Activated effector memory CD4-positive, alpha-beta T cell treated with anti-CD3 and anti-CD28 coated beads, Interleukin-2, amount 50 U/mL, for 16 hours (primary cell): Measurements from ENCODE around the gene TMOD4.

Experiments used
- DNase-seq: peaks from one replicate; pipeline ENCODE4 v3.0.0-alpha.2; 2020

TMOD4 gene

DNA sequence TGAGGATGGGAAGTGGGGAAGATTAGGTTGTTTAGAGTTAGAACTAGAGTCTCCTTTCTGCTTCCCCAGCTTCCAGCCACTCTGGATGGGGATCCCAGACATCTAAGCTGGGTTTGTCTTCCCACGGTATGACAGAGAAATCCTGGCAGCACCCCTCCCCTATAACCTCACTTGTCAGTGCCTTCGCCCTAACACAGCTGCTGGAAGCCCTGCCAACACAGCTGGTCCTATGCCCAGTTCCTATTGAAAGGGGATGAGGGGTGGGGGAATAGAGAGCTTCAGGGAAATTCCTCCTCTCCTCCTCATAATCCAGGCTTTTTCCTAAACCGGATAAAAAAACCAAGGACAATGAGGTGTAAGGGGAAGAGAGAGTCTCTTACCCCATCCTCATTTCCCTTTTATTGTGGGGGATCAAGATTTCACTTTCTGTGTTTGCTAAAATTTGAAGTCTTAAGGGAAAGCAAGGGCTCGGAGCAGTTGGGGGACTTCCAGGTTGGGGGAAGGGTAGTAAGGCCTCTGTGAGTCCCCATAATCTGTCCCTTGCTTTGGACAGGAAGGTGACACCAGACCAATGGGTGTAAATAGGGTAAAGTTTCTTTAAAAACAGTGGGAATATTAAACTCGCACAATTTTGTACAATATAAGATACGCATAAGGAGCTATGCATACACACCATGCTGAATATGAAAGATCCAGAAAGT is 590 bp downstream of the TMOD4 start:
- no peak for DNase-seq

GRCh38 chr1:151171190-151171589 is 4.6 kb downstream of the TMOD4 start:
- no peak for DNase-seq

DNA sequence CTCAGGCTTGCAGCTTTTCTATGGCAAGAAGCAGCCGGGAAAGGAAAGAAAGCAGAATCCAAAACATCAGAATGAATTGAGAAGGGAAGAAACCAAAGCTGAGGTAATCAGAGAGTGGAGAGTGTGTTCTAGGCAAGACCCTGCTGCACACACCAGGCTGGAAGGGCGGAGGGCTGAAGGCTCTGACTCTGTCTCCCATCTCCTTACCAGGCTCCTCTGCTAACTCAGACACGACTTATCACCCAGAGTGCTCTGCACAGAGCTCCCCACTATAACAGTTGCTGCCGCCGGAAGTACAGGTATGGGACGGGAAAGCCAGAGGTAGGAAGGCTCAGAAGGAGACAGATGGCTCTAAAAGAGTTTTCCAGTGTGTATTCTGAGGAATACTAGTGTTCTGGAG is 8.7 kb downstream of the TMOD4 start:
- DNase-seq = no peak

- DNase-seq = no peak
Measured at GRCh38 chr1:151166505-151166956, 9.2 kb downstream of the TMOD4 start.

GRCh38 chr1:151165738-151166504 is 9.9 kb downstream of the TMOD4 start, which contains the start of the genes LYSMD1 and SCNM1:
LYSMD1 (minus strand) TSS chr1:151165902; CDS start chr1:151165258, 644 bp downstream.
SCNM1 (plus strand) TSS chr1:151166144; CDS start chr1:151166153, 9 bp downstream.
- DNase-seq = peak; percentile 98

DNA sequence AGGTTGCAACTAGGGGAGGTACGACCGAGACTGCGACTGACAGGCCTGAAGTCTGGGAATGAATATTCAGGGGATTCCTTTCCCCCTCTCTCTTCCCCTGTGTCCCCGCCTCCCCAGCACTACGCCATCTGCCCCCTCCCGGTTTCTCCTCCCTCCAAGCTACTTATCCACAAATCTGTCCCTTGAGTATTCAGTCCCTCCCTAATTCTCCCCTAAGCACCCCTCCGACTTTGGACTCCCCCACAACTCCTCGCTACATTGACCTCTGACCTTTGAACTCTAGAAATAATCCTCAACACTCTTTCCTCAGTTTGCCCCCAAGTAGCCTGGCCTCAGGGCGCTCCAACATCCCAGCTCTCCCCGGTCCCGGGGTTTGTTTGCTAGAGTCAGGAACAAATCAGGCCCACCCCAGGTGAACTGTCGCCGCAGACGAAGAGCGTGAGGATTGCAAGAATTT is 10.5 kb downstream of the TMOD4 start:
- no peak for DNase-seq

DNA sequence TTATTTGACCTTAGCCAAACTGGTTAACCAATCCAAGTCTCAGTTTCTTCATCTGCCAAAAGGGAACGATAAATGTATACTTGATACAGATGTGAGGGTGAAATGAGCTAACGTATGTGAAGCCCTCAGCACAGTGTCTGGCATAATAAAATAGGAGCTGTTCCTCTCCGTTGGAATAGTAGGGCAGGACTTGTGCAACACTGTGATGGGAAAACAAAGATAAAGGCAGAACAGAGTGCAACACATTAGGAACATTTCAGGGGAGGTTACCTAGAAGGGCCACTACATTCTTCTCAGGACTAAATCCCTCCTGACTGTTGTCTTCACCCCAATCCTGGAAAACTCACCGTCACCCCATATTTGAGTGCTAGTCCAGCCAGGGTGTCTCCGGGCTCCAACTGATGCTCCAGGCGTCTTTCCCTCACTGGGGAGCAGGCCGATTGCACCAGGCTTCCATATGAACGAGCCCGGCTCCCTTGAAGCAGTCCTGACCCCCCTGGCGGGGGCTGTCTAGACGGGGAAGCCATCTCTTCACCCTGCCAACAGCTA is 11.0 kb downstream of the TMOD4 start:
- DNase-seq = no peak

DNA sequence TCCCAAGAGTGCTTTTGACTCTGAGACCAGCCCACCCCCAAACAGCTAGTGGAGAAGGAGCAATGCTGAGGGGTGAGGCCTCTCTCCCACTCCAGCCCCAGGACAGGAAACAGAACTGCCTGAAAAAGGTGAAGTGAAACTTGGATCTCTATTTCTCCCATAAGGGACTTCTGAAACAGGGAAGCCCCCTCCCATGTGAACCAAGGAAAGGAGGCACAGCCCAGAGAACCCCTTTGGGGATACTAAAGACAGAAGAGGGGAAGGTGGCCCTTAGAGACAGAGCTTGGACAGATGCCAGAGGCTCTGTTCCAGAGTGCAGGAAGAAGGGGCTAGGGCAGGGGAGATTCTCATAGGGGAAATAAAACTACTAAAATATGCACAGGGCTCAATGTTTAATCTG is 16.4 kb downstream of the TMOD4 start:
- no peak for DNase-seq

- no peak for DNase-seq
Measured at GRCh38 chr1:151158751-151159251, 17.0 kb downstream of the TMOD4 start.

- peak; percentile 71 for DNase-seq
Measured at GRCh38 chr1:151158326-151158725, 17.5 kb downstream of the TMOD4 start.

DNA sequence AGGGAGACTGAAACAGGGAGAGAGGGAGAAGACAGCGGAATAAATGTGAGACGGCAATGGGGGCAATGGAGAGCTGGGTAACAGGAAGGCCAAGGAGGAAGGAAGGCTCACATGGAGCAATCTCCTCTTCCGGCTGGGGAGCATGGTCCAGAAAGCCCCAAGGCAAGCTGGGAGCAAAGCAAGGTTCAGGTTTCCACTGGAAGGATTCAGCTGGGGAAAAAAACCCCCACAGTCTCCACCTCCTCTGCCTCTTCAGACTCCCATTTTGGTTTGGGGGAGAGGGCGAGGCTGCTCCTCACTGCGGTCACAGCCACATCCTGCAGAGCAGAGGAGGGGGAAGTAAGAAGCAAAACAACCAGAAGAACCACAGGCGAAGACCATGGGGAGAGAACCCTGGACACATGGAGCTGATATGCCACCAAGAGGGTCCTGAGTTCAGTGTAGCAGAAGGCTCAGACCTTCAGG is 18.7 kb downstream of the TMOD4 start:
- peak; percentile 85 for DNase-seq

DNA sequence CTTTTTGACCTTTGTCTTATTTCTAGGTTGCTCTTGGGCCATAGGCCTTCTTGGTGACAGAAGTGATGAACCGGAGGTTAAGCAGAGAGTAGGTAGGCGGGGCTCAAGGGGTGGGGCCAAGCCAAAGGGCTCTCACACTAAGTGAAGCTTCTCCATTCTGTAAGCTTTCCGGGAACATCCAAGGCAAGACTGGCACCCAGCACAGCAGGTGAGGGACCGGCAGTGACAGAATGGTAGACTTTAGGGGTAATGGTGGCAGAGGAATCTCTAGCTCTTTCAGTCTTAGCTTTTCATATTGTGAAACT is 19.3 kb downstream of the TMOD4 start, which contains the start of gene TNFAIP8L2:
TNFAIP8L2 (plus strand) TSS at position 135 of the 305 bp plus-strand sequence. CDS start 2,049 bp downstream, outside the sequence.
- peak; percentile 91 for DNase-seq

GRCh38 chr1:151147665-151148064 is 28.1 kb downstream of the TMOD4 start:
- no peak for DNase-seq

- DNase-seq = no peak
Measured at GRCh38 chr1:151147132-151147503, 28.7 kb downstream of the TMOD4 start.

DNA sequence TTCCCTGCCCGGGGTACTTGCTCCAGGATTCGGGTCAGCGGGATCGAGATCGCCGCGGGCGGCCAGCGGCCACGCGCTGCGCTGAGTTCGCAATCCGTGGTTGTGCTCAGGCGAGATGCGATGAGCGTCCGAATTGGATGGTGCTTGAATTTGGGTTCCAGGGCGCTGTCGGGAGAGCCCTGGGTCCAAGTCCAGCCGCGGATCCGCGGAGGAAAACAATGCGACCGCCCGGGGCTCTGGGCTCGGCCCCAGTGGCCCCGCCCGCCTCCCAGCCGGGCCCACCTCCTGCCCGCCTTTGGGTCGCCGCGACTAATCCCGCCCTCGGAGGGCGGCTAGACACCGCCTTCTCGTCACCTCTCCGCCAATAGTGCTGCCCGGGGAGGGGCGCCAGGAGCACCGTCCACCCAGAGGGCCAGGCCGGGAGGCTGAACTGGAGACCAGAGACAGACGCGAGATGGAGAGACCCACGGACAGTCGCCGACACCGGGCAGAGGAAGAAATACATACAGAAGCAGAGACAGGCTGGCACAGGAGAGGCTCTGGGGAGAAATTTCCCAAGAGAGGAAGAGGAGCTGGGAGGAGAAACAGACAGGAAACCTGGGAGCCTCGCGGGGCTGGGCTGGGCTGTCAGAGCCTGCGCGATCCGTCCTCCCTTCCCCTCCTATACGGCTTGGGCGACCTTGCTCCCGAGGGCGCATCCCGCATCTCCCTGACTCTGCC is 29.2 kb downstream of the TMOD4 start, which contains the start of gene SEMA6C:
SEMA6C (minus strand) TSS at position 220 of the 720 bp plus-strand sequence. CDS start 4,010 bp downstream, outside the sequence.
- peak; percentile 96 for DNase-seq

GRCh38 chr1:151146072-151146411 is 29.7 kb downstream of the TMOD4 start:
- no peak for DNase-seq

DNA sequence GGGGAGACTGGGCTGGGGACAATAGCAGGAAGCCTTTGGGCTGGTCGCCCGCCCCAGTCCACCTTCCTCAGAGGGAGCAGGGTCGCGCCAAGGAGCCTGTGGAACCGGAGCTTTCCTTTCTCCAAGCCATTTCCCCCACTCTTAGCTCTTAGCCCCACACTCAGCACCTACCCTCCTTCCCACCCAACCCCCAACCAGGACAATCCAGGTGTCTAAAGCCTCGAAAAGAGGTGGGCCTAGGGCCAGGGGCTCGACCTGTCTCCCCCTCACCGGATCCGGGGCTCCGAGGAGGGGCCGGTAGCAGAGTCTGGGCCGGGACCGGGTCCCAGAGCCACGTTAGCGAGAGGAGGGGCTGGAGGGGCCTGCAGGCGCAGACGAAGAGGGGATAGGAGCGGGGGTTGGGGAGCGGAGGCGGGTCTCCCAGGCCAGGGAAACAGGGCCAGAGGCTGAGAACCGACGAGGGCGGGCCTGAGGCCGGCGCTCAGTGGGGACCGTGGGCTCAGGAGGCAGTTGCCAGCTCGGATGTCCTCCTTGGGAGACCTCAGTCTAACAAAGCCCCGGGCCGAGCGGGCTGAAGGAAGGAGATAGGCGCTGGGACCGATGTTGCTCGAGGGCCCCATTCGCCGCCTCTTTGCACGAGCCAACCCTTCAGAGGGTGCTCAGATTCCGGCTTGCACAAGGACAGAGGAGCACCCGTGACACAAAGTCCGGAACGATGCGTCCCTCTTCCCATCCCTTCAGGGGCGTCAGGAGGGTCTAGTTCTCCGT is 30.3 kb downstream of the TMOD4 start:
- DNase-seq = no peak

DNA sequence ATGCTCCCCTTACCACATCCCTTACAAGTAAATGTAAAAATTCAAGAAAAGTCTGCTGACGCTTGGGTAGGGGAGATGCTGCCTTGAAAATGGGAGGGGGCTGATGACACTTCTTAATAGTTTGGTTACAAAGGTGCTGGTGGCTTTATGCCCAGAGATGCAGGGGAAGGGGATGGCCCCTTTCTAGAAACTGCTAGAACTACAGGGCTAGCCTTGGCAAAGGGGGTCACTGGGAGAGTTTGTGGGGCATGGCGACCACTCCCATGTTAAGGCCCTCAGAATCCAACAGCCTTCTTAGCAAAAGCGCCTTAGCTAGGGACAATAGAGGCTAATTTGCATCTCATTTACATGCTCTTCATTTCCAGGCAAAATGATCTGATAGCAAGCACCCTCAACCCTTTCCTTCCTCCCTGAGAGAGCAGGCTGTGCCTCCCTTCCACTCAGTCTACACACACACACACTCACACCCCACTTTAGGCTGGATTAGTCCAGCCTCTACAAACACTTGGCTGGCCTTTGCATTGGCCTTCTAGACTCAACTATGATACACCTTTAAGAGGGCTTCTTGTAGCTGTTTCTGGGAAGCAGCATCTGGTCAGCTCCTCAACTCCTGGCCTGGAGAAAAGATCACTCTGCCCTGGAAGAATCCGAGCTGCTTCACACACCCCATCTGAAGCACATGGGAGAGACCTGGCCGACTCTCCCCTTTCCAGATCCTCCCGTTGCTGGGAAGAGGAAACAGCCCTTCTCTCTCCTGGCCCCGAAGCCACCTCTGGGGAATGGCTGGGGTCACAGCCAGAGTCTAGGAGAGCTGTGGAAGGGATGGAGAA is 31.1 kb downstream of the TMOD4 start:
- no peak for DNase-seq

DNA sequence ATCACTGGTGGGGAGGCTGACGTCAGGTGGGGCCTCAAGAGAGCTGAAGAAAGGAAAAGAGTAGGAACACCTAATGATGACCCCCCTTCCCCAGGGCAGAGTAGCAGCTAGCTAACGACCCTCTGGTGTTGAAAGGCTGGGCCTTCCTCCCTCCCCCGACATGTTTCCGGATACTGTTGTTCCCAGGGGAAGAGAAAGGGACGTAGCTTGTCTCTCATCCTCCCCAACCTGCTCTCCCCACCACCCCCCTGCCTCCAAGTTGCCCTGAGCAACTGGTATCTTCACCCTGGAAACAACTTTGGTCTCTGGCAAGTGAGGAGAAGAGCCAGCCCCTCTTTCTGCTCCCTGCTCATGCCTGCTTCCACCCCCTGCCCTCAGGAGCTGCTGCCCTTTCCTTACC is 31.8 kb downstream of the TMOD4 start:
- DNase-seq = no peak

- DNase-seq = no peak
Measured at GRCh38 chr1:151143057-151143435, 32.7 kb downstream of the TMOD4 start.

- no peak for DNase-seq
Measured at GRCh38 chr1:151142411-151143056, 33.2 kb downstream of the TMOD4 start.
